KMS-11 (cell line): Measurements from ENCODE around the gene WNT11.

Experiments
- H2AFZ ChIP-seq: fragments of 200-600 bp; sonication (generic); 2 replicates; pipeline ENCODE4 v1.6.1; 2016; ENCODE audit warnings: antibody characterized with exemption, mixed run types, low read depth
- H3K27ac ChIP-seq: fragments of 200-600 bp; sonication (generic); 2 replicates; pipeline ENCODE4 v1.6.1; 2016; ENCODE audit warnings: mild to moderate bottlenecking, mixed run types
- H3K27me3 ChIP-seq: fragments of 200-600 bp; sonication (generic); 2 replicates; pipeline ENCODE4 v1.6.1; 2017; ENCODE audit warnings: mild to moderate bottlenecking, low read depth, mixed run types, moderate library complexity; ENCODE audit not compliant: insufficient read depth
- H3K36me3 ChIP-seq: fragments of 200-600 bp; sonication (generic); 2 replicates; pipeline ENCODE4 v1.6.1; 2017; ENCODE audit warnings: mild to moderate bottlenecking, mixed run types; ENCODE audit not compliant: insufficient read depth
- H3K4me1 ChIP-seq: fragments of 200-600 bp; sonication (generic); 2 replicates; pipeline ENCODE4 v1.6.1; 2016; ENCODE audit warnings: mild to moderate bottlenecking, low read depth, mixed run types; ENCODE audit not compliant: poor library complexity, severe bottlenecking
- H3K4me2 ChIP-seq: fragments of 200-600 bp; sonication (generic); 2 replicates; pipeline ENCODE4 v1.7.0; 2016; ENCODE audit warnings: mild to moderate bottlenecking, mixed run types
- H3K4me3 ChIP-seq: fragments of 200-600 bp; sonication (generic); IDR thresholded peaks from 2 replicates; pipeline ENCODE4 v1.6.1; 2017; ENCODE audit warnings: low read depth, low read length, mixed read lengths; ENCODE audit not compliant: insufficient read depth
- H3K79me2 ChIP-seq: fragments of 200-600 bp; sonication (generic); 2 replicates; pipeline ENCODE4 v1.6.1; 2016; ENCODE audit warnings: low read depth, mixed run types; ENCODE audit not compliant: insufficient read depth
- H3K9ac ChIP-seq: fragments of 200-600 bp; sonication (generic); 2 replicates; pipeline ENCODE4 v1.6.1; 2016; ENCODE audit warnings: mild to moderate bottlenecking, mixed run types
- H4K20me1 ChIP-seq: fragments of 200-600 bp; sonication (generic); 2 replicates; pipeline ENCODE4 v1.6.1; 2016; ENCODE audit warnings: mild to moderate bottlenecking, mixed run types; ENCODE audit not compliant: insufficient read depth
- TF ChIP-seq, protein P1 (sequence below): fragments of 200-600 bp; sonication (generic); conservative IDR thresholded peaks from 2 replicates; pipeline ENCODE4 v1.6.1; 2017; ENCODE audit warnings: low read depth, mild to moderate bottlenecking, antibody characterized with exemption, low read length, moderate library complexity, mixed read lengths

WNT11 gene

GRCh38 chr11:76148941-76149613 is 57.2 kb downstream of the WNT11 start:
- Histone ChIP-seq H2AFZ (no peak overlapping the region), H3K4me3 (no peak overlapping the region), H3K4me2 (no peak overlapping the region), H3K27ac (no peak overlapping the region), H3K36me3 (no peaks in the 10 kb centered on the region), H3K4me1 (peaks cover 17% of the 10 kb centered on the region), H4K20me1 (no peaks in the 10 kb centered on the region), H3K9ac (no peak overlapping the region), H3K27me3 (no peaks in the 10 kb centered on the region), H3K79me2 (no peaks in the 10 kb centered on the region)
- TF ChIP-seq, protein P1, sequence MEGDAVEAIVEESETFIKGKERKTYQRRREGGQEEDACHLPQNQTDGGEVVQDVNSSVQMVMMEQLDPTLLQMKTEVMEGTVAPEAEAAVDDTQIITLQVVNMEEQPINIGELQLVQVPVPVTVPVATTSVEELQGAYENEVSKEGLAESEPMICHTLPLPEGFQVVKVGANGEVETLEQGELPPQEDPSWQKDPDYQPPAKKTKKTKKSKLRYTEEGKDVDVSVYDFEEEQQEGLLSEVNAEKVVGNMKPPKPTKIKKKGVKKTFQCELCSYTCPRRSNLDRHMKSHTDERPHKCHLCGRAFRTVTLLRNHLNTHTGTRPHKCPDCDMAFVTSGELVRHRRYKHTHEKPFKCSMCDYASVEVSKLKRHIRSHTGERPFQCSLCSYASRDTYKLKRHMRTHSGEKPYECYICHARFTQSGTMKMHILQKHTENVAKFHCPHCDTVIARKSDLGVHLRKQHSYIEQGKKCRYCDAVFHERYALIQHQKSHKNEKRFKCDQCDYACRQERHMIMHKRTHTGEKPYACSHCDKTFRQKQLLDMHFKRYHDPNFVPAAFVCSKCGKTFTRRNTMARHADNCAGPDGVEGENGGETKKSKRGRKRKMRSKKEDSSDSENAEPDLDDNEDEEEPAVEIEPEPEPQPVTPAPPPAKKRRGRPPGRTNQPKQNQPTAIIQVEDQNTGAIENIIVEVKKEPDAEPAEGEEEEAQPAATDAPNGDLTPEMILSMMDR, result no peak

- no peaks in the 10 kb centered on the region for H3K36me3 ChIP-seq
- no peaks in the 10 kb centered on the region for H4K20me1 ChIP-seq
- H3K9ac ChIP-seq, result no peak overlapping the region
- TF ChIP-seq, protein P1, result no peak
- H3K79me2 ChIP-seq, result no peaks in the 10 kb centered on the region
- H3K27me3 ChIP-seq, result no peaks in the 10 kb centered on the region
- peaks cover 22% of the 10 kb centered on the region for H3K4me1 ChIP-seq
- H3K4me2 ChIP-seq, result no peak overlapping the region
- H3K4me3 ChIP-seq, result no peak overlapping the region
- H2AFZ ChIP-seq, result no peak overlapping the region
- H3K27ac ChIP-seq, result no peak overlapping the region
Measured at GRCh38 chr11:76148231-76148630, 58.1 kb downstream of the WNT11 start.

GRCh38 chr11:76147106-76147740 is 59.1 kb downstream of the WNT11 start:
- H3K27me3 ChIP-seq, result no peaks in the 10 kb centered on the region
- no peak overlapping the region for H3K4me2 ChIP-seq
- H4K20me1 ChIP-seq, result no peaks in the 10 kb centered on the region
- no peak overlapping the region for H2AFZ ChIP-seq
- H3K27ac ChIP-seq, result no peak overlapping the region
- TF ChIP-seq, protein P1, result no peak
- H3K4me3 ChIP-seq, result no peak overlapping the region
- H3K79me2 ChIP-seq, result no peaks in the 10 kb centered on the region; the same call in 1 of the 2 replicates
- no peaks in the 10 kb centered on the region; the same call in 1 of the 2 replicates for H3K36me3 ChIP-seq
- H3K4me1 ChIP-seq, result peaks cover 19% of the 10 kb centered on the region
- no peak overlapping the region for H3K9ac ChIP-seq

GRCh38 chr11:76143274-76143673 is 63.0 kb downstream of the WNT11 start:
- Histone ChIP-seq H3K79me2 (no peaks in the 10 kb centered on the region; the same call in 1 of the 2 replicates), H2AFZ (no peak overlapping the region), H3K9ac (no peak overlapping the region), H3K4me3 (no peak overlapping the region), H3K4me2 (no peak overlapping the region), H3K36me3 (no peaks in the 10 kb centered on the region; the same call in 1 of the 2 replicates), H3K27ac (no peak overlapping the region), H3K4me1 (peaks cover 13% of the 10 kb centered on the region), H4K20me1 (no peaks in the 10 kb centered on the region), H3K27me3 (no peaks in the 10 kb centered on the region)
- TF ChIP-seq, protein P1, result no peak
